ENCODE results near the gene CLTA.

Gene CLTA

DNA sequence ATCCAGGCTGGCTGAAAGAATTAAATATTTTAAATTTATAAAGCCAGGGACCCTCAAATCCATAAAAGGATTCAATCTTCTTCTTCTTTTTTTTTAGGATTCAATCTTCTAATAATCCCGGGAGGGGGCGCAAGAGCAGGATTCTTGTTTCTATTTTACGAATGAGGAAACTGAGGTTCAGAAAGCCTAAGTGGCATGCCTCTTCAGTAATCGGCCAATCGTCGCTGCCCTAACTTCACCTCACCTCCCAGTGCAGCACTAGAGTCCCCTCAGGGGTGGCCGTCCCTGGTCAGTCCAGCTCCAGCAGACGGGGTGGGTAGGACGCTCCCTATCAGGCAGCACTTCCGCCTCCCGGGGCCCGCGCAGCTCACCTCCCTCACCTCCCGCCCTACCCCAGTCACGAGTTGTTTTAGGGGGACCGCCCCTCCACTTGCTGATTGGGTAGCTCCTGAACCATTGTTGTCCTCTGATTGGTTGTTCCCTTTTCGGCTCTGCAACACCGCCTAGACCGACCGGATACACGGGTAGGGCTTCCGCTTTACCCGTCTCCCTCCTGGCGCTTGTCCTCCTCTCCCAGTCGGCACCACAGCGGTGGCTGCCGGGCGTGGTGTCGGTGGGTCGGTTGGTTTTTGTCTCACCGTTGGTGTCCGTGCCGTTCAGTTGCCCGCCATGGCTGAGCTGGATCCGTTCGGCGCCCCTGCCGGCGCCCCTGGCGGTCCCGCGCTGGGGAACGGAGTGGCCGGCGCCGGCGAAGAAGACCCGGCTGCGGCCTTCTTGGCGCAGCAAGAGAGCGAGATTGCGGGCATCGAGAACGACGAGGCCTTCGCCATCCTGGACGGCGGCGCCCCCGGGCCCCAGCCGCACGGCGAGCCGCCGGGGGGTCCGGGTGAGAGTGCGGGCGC, at the start of gene CLTA (continued):
- no peak for TF ChIP-seq ZNF776 (tag by site-specific recombination; IDR thresholded peaks at IDR 0.05; ENCODE audit: borderline replicate concordance)
- TF ChIP-seq ZBTB8A (tag by site-specific recombination; IDR thresholded peaks at IDR 0.05): no peak
- peak; percentile 91 for TF ChIP-seq ZNF76 (tag by site-specific recombination; IDR thresholded peaks at IDR 0.05; ENCODE audit: borderline replicate concordance, low read depth)
- TF ChIP-seq ZNF140 (tag by site-specific recombination; IDR thresholded peaks at IDR 0.05): no peak
- peak; percentile 12; the same call in 1 of the 2 replicates for TF ChIP-seq ZNF654 (tag by site-specific recombination; IDR thresholded peaks at IDR 0.05; ENCODE audit: low read depth)
- TF ChIP-seq, protein P1, sequence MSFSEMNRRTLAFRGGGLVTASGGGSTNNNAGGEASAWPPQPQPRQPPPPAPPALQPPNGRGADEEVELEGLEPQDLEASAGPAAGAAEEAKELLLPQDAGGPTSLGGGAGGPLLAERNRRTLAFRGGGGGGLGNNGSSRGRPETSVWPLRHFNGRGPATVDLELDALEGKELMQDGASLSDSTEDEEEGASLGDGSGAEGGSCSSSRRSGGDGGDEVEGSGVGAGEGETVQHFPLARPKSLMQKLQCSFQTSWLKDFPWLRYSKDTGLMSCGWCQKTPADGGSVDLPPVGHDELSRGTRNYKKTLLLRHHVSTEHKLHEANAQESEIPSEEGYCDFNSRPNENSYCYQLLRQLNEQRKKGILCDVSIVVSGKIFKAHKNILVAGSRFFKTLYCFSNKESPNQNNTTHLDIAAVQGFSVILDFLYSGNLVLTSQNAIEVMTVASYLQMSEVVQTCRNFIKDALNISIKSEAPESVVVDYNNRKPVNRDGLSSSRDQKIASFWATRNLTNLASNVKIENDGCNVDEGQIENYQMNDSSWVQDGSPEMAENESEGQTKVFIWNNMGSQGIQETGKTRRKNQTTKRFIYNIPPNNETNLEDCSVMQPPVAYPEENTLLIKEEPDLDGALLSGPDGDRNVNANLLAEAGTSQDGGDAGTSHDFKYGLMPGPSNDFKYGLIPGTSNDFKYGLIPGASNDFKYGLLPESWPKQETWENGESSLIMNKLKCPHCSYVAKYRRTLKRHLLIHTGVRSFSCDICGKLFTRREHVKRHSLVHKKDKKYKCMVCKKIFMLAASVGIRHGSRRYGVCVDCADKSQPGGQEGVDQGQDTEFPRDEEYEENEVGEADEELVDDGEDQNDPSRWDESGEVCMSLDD (tag by site-specific recombination; IDR thresholded peaks at IDR 0.05): peak; percentile 97
- TF ChIP-seq, protein P2, sequence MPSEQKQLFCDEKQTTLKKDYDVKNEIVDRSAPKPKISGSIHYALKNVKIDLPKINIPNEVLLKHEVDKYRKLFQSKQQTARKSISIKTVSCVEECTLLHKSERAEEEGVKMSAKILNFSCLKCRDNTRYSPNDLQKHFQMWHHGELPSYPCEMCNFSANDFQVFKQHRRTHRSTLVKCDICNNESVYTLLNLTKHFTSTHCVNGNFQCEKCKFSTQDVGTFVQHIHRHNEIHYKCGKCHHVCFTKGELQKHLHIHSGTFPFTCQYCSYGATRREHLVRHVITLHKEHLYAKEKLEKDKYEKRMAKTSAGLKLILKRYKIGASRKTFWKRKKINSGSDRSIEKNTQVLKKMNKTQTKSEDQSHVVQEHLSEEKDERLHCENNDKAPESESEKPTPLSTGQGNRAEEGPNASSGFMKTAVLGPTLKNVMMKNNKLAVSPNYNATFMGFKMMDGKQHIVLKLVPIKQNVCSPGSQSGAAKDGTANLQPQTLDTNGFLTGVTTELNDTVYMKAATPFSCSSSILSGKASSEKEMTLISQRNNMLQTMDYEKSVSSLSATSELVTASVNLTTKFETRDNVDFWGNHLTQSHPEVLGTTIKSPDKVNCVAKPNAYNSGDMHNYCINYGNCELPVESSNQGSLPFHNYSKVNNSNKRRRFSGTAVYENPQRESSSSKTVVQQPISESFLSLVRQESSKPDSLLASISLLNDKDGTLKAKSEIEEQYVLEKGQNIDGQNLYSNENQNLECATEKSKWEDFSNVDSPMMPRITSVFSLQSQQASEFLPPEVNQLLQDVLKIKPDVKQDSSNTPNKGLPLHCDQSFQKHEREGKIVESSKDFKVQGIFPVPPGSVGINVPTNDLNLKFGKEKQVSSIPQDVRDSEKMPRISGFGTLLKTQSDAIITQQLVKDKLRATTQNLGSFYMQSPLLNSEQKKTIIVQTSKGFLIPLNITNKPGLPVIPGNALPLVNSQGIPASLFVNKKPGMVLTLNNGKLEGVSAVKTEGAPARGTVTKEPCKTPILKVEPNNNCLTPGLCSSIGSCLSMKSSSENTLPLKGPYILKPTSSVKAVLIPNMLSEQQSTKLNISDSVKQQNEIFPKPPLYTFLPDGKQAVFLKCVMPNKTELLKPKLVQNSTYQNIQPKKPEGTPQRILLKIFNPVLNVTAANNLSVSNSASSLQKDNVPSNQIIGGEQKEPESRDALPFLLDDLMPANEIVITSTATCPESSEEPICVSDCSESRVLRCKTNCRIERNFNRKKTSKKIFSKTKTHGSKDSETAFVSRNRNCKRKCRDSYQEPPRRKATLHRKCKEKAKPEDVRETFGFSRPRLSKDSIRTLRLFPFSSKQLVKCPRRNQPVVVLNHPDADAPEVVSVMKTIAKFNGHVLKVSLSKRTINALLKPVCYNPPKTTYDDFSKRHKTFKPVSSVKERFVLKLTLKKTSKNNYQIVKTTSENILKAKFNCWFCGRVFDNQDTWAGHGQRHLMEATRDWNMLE (tag by site-specific recombination; conservative IDR thresholded peaks at IDR 0.05; ENCODE audit: low read depth): peak; percentile 46; the same call in 1 of the 2 replicates
- TF ChIP-seq ZSCAN16 (tag by site-specific recombination; IDR thresholded peaks at IDR 0.05): no peak
- TF ChIP-seq, protein P3, sequence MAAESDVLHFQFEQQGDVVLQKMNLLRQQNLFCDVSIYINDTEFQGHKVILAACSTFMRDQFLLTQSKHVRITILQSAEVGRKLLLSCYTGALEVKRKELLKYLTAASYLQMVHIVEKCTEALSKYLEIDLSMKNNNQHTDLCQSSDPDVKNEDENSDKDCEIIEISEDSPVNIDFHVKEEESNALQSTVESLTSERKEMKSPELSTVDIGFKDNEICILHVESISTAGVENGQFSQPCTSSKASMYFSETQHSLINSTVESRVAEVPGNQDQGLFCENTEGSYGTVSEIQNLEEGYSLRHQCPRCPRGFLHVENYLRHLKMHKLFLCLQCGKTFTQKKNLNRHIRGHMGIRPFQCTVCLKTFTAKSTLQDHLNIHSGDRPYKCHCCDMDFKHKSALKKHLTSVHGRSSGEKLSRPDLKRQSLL (tag by site-specific recombination; IDR thresholded peaks at IDR 0.05): no peak
- TF ChIP-seq ZFHX2 (tag by site-specific recombination; conservative IDR thresholded peaks at IDR 0.05): no peak
- peak; percentile 14; the same call in 1 of the 2 replicates for TF ChIP-seq ZNF660 (tag by site-specific recombination; IDR thresholded peaks at IDR 0.05)
- TF ChIP-seq FEZF1 (tag by site-specific recombination; IDR thresholded peaks at IDR 0.05): no peak
- TF ChIP-seq, protein P4, sequence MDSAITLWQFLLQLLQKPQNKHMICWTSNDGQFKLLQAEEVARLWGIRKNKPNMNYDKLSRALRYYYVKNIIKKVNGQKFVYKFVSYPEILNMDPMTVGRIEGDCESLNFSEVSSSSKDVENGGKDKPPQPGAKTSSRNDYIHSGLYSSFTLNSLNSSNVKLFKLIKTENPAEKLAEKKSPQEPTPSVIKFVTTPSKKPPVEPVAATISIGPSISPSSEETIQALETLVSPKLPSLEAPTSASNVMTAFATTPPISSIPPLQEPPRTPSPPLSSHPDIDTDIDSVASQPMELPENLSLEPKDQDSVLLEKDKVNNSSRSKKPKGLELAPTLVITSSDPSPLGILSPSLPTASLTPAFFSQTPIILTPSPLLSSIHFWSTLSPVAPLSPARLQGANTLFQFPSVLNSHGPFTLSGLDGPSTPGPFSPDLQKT (IDR thresholded peaks at IDR 0.05; ENCODE audit: borderline replicate concordance, low read depth, low read length): peak; percentile 55; the same call in 1 of the 2 replicates
- TF ChIP-seq MZF1 (tag by site-specific recombination; IDR thresholded peaks at IDR 0.05; ENCODE audit: borderline replicate concordance): no peak
- no peak for TF ChIP-seq ZNF138 (tag by site-specific recombination; IDR thresholded peaks at IDR 0.05; ENCODE audit: borderline replicate concordance)
- TF ChIP-seq ZNF747 (tag by site-specific recombination; IDR thresholded peaks at IDR 0.05): no peak
- TF ChIP-seq SP7 (tag by site-specific recombination; IDR thresholded peaks at IDR 0.05): peak; percentile 65
- 0 out of 2 replicates have a peak, but pooled peaks have one; percentile 50 for TF ChIP-seq ZXDB (tag by site-specific recombination; IDR thresholded peaks at IDR 0.05)
- no peak for TF ChIP-seq ZNF558 (tag by site-specific recombination; IDR thresholded peaks at IDR 0.05)
- TF ChIP-seq, protein P5, sequence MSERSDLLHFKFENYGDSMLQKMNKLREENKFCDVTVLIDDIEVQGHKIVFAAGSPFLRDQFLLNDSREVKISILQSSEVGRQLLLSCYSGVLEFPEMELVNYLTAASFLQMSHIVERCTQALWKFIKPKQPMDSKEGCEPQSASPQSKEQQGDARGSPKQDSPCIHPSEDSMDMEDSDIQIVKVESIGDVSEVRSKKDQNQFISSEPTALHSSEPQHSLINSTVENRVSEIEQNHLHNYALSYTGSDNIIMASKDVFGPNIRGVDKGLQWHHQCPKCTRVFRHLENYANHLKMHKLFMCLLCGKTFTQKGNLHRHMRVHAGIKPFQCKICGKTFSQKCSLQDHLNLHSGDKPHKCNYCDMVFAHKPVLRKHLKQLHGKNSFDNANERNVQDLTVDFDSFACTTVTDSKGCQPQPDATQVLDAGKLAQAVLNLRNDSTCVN (tag by site-specific recombination; optimal IDR thresholded peaks at IDR 0.05): peak; percentile 44
- no peak for TF ChIP-seq ZNF404 (tag by site-specific recombination; IDR thresholded peaks at IDR 0.05)
- TF ChIP-seq, protein P6, sequence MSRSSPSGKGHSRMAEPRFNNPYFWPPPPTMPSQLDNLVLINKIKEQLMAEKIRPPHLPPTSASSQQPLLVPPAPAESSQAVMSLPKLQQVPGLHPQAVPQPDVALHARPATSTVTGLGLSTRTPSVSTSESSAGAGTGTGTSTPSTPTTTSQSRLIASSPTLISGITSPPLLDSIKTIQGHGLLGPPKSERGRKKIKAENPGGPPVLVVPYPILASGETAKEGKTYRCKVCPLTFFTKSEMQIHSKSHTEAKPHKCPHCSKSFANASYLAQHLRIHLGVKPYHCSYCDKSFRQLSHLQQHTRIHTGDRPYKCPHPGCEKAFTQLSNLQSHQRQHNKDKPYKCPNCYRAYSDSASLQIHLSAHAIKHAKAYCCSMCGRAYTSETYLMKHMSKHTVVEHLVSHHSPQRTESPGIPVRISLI (tag by site-specific recombination; IDR thresholded peaks at IDR 0.05): no peak
- peak; percentile 68; the same call in 1 of the 2 replicates for TF ChIP-seq WT1 (tag by site-specific recombination; IDR thresholded peaks at IDR 0.05)
- TF ChIP-seq, protein P7, sequence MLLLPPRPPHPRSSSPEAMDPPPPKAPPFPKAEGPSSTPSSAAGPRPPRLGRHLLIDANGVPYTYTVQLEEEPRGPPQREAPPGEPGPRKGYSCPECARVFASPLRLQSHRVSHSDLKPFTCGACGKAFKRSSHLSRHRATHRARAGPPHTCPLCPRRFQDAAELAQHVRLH (tag by site-specific recombination; IDR thresholded peaks at IDR 0.05): peak; percentile 99
- no peak for TF ChIP-seq ZNF223 (tag by site-specific recombination; IDR thresholded peaks at IDR 0.05)
- no peak for TF ChIP-seq ZNF521 (tag by site-specific recombination; IDR thresholded peaks at IDR 0.05)
